Activated CD8-positive, alpha-beta memory T cell treated with anti-CD3 and anti-CD28 coated beads, Interleukin-2, amount 50 U/mL, for 4 hours (primary cell): ENCODE measurements around the gene GLIPR1L1.

Source experiments
- DNase-seq: peaks from one replicate; pipeline ENCODE4 v3.0.0-alpha.2; 2020

Gene GLIPR1L1

DNA sequence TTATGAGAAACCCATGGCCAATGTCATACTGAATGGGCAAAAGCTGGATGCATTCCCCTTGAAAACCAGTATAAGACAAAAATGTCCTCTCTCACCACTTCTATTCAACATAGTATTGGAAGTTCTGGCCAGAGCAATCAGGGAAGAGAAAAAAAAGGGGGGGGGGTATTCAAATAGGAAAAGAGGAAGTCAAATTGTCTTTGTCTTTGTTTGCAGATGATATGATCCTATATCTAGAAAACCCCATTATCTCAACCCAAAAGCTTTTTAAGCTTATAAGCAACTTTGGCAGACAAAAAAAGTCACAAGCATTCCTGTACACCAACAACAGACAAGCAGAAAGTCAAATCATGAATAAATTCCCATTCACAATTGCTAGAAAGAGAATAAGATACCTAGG lies 19.5 kb downstream of the GLIPR1L1 start:
- DNase-seq: no peak

DNA sequence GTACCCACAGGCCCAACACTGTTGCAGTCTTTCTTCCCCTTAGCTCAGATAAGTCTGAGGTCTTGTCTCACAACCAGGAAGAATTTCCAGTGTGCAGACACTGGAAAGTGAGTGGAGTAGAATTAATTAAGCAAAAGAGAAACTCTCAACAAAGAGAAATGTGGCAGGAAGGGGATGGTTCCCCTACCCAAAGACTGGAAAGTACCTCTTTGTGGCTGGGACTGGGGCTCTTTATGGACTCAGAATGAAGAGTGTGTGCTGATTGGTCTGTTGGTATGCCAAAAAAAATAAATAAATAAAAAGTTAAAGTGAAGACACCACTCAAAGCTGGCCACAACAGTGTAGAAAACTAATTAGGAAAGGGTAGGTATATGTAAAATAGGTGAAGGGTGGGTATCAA lies 26.4 kb downstream of the GLIPR1L1 start:
- DNase-seq: no peak

DNA sequence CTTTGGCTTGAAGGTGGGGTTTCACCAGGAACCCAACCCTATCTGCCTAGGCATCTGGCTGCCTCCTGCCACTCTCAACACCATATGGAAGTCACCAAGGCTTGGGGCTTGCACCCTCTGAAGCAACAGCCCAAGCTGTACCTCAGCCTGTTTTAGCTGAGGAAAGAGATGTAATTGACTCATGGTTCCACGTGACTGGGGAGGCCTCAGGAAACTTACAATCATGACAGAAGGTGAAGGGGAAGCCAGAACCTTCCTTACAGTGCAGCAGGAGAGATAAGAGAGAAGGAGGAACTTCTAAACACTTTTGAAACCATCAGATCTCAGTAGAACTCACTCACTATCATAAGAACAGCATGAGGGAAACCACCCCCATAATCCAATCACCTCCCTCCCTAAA lies 26.9 kb downstream of the GLIPR1L1 start:
- no peak for DNase-seq

DNA sequence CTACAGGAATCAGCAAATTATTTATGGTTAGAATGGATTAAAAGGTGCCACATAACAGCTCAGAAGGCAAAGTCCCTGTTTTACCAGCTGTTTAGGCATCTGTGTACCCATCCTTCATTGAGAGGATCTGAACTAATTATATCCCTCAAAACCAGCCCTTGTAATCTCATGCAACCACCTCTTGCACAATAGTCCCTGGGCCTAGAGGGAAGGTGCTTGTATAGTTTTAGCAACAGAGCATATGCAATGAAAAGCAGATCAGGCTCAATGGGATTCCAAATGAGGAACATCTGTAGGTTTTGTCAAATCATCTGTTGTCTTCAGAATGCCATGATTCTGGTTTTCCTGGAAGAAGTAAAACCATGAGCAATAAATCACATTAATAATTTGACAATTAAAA lies 30.4 kb downstream of the GLIPR1L1 start:
- DNase-seq: no peak

DNA sequence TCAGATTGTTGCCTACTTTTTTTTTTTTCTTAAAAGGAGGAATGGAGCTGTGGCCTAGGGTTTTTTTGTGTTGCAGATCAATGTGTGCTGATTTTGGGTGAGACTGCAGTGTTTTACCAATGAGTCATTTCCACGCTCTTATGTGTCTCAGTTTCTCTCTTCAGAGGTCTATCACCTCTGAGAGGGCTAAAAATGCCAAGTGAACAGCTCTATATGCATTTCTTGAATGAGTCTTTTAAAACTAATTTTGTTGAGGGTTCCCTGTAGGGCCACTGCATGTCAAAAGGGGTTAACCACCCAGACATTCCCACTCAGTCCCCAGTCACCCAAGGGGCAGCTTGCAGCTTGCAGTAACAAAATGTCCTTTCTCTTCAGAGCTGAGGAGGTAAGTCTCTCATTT lies 32.2 kb downstream of the GLIPR1L1 start:
- no peak for DNase-seq

DNA sequence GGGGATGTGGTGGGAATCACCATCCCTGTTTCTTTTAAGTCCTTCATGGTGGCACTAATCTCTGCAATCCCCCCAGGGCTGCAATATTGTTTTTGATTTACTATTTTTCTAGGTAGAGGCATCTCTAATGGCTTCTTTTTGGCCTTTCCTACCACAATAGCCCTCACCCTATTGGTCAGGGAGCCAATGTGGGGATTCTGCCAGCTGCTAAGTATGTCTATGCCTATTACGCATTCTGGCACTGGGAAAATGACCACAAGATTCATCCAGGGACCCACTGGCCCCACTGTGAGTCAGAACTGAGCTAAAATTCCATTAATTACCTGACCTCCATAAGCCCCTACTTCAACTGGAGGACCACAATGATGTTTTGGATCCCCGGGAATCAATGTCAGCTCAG lies 40.5 kb downstream of the GLIPR1L1 start:
- DNase-seq: no peak

DNA sequence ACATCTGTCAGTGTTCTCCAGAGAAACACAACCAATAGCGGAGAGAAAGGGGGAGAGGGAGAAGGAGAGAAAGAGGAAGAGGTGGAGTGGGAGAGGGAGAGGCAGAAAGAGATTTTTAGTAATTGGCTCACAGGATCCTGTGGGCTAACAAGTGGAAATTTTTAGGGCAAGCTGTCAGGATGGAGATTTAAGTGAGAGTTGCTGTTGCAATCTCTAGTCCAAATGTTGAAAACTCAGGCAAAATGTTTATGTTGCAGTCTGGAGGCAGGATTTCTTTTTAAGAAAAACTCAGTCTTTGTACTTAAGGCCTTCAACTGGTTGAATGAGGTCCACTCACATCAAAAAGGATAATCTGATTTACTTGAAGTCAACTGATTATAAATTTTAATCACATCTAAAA lies 43.9 kb downstream of the GLIPR1L1 start:
- DNase-seq: no peak

DNA sequence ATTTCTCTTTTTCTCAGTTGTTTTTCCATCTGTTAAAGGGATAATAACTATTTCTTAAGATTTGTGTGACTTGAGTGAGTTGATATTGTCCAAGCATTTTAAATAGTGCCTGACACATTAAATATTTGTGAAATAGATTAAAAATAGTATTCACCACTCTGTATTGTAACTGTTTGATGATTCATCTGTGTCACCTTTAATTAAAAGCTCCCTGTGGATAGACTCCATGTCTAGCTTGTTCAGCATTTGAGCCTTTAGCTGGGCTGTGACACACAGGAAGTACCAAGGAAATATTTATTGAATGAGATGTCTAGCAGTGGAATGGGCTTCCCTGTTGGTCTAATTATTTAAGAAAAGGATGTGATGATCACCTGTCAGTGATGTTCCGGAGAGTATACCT lies 54.6 kb downstream of the GLIPR1L1 start:
- DNase-seq: no peak

DNA sequence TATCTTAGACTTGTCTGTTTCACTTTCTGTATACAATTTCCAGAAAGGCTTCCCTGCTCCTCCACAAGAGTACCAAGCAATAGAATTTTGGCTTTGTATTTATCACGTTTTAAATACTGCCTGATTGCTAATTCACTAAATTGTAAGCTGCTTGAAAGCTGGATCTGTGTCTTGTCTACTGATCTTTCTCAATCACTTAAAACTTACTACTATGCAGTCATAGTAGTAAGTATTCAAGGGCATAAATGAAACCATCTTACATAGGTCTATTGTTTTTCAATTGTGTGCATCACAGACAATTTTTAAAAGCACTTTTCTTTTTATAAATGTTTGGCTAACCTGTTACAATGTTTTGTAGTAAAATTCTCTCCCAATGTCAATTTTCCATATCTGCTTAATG lies 55.2 kb downstream of the GLIPR1L1 start:
- no peak for DNase-seq

DNA sequence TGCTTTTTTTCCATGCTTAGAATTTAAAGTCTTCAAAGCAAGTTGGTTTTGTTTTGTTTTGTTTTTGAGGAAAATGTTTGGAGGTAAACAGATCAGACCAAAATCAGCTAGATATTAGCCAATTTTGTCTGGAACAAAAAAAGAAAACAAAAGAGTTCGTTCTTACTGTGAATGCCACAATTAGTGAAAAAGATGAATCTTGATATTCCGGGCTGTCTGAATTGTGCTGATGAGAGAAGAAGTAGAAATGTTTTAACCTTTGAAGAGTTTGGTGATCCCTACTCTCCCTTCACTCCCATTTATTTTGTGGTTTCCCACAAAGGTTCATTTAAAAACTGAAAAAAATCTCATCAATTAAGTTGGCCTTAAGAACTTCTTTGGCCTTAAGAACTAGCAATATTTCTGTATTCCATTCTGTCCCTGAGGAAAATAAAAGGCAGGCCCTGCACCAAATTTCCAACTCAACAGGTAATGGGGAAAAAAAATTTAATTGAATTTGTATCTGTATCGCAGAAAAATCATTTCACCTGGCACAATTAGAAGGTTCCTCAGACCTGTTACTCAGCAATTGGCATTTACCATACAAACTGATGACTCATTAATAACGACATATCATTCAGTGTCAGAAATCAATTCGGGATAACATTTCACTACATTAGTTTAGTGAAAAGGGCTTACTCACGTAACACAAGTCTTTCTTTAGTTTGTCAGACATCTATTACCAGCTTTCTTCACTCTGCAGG lies 55.9 kb downstream of the GLIPR1L1 start:
- DNase-seq: no peak

DNA sequence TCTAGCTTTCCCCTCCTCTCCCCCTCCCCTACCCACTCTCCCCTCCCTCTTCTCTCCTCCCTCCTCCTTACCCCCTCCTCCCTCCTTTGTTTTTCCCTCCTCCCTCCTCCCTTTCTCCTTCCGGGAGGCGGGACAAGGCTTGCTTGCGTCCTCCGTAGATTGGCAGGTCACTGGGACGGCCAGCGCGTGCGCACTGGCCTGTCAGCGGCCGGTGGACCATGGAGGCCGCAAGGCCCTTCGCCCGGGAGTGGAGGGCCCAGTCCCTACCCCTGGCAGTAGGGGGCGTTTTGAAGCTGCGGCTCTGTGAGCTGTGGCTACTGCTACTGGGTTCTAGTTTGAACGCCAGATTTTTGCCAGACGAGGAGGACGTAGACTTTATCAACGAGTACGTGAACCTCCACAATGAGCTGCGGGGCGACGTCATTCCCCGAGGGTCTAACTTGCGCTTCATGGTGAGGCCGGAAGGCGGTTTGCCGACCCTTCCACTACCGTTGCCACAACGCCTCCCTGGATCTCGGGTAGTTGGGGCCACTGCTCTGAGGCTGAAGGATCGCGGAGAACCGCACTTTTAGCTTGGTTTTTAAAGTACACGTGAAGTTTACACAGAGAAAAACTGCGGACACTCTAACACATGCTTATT lies 56.5 kb downstream of the GLIPR1L1 start, which contains the start of gene GLIPR1L2:
GLIPR1L2 (plus strand) TSS at position 191 of the 640 bp plus-strand sequence; CDS start at position 219, 28 bp downstream.
- peak; percentile 84 for DNase-seq

DNA sequence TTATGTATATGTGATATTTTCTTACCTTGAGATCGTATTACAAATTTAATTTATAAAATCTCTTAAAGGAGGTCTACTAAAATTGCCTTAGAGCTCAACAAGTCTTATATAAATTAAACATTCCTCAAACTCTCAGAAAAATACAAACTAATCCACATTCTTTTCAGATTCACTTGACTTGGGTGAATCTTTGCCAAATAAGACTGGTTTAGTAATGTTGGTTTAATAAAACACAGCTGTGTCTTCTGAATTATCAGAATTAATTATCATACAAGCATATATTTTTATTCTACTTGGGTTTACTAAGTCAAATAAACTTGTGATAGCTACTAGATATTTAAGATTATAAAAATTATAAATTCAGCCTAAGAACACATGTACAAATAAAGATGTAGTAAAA lies 69.8 kb downstream of the GLIPR1L1 start:
- DNase-seq: no peak

DNA sequence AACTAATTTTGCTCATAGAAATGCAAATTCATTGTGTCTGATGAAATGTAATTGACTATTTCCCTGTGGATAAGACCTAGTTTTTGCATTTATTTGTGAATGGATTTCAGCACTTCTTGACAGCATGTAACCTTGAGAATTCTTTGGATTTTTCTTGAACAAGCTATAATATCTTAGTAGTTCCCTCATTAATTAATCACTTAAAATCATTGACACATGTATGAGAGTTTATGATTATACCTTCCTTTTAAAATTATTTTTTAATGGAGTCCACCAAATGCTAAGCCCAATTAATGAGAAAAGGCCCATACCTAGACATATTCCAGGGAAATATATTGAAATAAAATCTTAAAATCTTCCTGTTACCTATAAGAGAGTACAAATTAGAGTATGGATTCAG lies 73.2 kb downstream of the GLIPR1L1 start:
- no peak for DNase-seq

DNA sequence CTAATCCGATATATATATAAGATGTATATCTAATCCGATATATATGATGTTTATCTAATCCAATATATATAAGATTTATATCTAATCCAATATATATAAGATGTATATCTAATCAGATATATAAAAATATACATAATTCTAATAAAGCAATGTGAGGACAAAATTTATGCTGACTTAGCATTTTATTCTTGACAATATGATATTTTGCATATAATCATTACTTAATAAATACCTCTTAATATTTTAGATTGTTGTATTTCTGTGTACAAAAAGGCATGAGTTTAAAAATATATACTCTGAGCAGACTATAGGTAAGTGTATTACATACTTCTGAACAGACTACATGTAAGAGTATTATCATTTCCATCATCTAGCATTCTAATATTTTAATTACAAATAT lies 75.4 kb downstream of the GLIPR1L1 start:
- DNase-seq: no peak

DNA sequence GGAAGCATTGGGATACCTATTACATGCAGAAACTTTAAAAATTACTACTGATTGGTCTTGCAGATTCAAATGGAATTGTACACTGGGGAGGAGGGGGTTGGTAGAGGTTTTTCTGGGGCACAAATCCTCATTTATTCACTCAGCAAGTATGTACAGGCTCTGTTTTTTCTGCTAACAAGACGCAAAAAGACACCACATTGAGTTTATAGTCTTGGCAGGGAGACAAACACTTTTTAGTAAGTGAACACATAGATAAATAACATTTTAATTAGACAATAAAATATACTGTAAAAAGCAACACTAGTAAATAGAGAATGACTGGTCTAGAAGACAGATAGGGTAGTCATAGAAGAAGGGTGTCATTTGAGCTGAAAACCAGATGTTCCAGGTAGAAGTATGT lies 80.2 kb downstream of the GLIPR1L1 start:
- DNase-seq: no peak

DNA sequence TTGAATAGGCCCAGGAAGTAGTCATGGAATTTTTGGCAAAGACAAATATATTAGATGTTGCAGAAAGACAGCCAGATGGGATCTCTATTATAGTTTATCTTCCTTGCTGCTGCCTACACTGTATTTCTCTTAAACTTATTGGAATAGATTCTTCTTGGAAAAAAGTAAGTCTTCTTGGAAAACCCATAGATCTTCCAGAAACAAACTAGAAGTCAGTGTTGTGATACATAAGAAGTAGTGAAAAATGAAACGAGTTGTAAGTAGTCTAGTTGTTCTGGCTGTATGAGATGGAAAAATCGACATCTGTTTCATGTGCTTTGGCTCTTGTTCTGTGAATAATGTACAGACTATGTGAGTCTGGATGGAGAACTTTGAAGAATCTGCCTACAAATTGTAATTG lies 85.4 kb downstream of the GLIPR1L1 start:
- DNase-seq: no peak
